ENCODE data around the gene NEDD4L. TPM values are rescaled to one million over a fixed set of nuclear protein-coding genes. Genes with fewer than 3 reads are reported as not detected.

The NEDD4L gene
- total and polyA plus RNA-seq, 8 donors = 88.0 to 159 (median 95.2) TPM

- H3K27ac ChIP-seq = no peak overlapping the region
- no peak for TF ChIP-seq CTCF (IDR thresholded peaks at IDR 0.05)
- H3K27me3 ChIP-seq = no peaks in the 10 kb centered on the region
- no peaks in the 10 kb centered on the region for H3K9me3 ChIP-seq
- intact Hi-C loops (cut with DNase I) = no loop called here
- H3K4me3 ChIP-seq = no peak overlapping the region
- H3K36me3 ChIP-seq = no peaks in the 10 kb centered on the region
- DNase-seq (no peak), ATAC-seq (no peak)
- peaks cover 4 to 9% of the 10 kb centered on the region in 2 donors for H3K4me1 ChIP-seq
Observed at GRCh38 chr18:58055890-58056558, 12.0 kb downstream of the NEDD4L start.

GRCh38 chr18:58056852-58057251 is 12.8 kb downstream of the NEDD4L start:
- no peak for TF ChIP-seq CTCF (IDR thresholded peaks at IDR 0.05)
- Histone ChIP-seq H3K9me3 (no peaks in the 10 kb centered on the region), H3K27me3 (no peaks in the 10 kb centered on the region), H3K4me1 (peaks cover 4 to 9% of the 10 kb centered on the region in 2 donors), H3K36me3 (no peaks in the 10 kb centered on the region), H3K4me3 (no peak overlapping the region), H3K27ac (no peak overlapping the region)
- ATAC-seq (no peak), DNase-seq (no peak)
- intact Hi-C loops (cut with DNase I) = no loop called here

GRCh38 chr18:58057291-58057965 is 13.4 kb downstream of the NEDD4L start:
- ATAC-seq (no peak), DNase-seq (no peak)
- Histone ChIP-seq H3K27me3 (no peaks in the 10 kb centered on the region), H3K27ac (no peak overlapping the region), H3K9me3 (no peaks in the 10 kb centered on the region), H3K36me3 (no peaks in the 10 kb centered on the region), H3K4me3 (no peak overlapping the region), H3K4me1 (peaks cover 4 to 9% of the 10 kb centered on the region in 2 donors)
- no peak for TF ChIP-seq CTCF (IDR thresholded peaks at IDR 0.05)
- intact Hi-C loops (cut with DNase I) = no loop called here

GRCh38 chr18:58058720-58059119 is 14.7 kb downstream of the NEDD4L start:
- DNase-seq = no peak
- no peak for TF ChIP-seq CTCF (IDR thresholded peaks at IDR 0.05)
- H3K4me1 ChIP-seq = peaks cover 4 to 9% of the 10 kb centered on the region in 2 donors
- intact Hi-C loops (cut with DNase I) = no loop called here
- no peaks in the 10 kb centered on the region for H3K27me3 ChIP-seq
- H3K36me3 ChIP-seq = no peaks in the 10 kb centered on the region
- H3K4me3 ChIP-seq = no peak overlapping the region
- no peak for ATAC-seq
- no peaks in the 10 kb centered on the region for H3K9me3 ChIP-seq
- no peak overlapping the region for H3K27ac ChIP-seq

GRCh38 chr18:58060254-58060653 is 16.2 kb downstream of the NEDD4L start:
- TF ChIP-seq CTCF (IDR thresholded peaks at IDR 0.05) = no peak
- DNase-seq (no peak), ATAC-seq (no peak)
- Histone ChIP-seq H3K4me1 (peaks cover 0 to under 1% of the 10 kb centered on the region in 2 donors), H3K4me3 (no peak overlapping the region), H3K9me3 (no peaks in the 10 kb centered on the region), H3K36me3 (no peaks in the 10 kb centered on the region), H3K27me3 (no peaks in the 10 kb centered on the region), H3K27ac (no peak overlapping the region)
- intact Hi-C loops (cut with DNase I) = no loop called here

Measured in left lung (tissue), 10 donors.